GM19035 (cell line): ENCODE results near the gene LARP1.

ENCODE experiments used
- ATAC-seq: cut with Tn5 transposase; IDR thresholded peaks from one replicate; pipeline ENCODE4 v1.9.1; 2021; ENCODE audit not compliant: unreplicated experiment

LARP1 gene

DNA sequence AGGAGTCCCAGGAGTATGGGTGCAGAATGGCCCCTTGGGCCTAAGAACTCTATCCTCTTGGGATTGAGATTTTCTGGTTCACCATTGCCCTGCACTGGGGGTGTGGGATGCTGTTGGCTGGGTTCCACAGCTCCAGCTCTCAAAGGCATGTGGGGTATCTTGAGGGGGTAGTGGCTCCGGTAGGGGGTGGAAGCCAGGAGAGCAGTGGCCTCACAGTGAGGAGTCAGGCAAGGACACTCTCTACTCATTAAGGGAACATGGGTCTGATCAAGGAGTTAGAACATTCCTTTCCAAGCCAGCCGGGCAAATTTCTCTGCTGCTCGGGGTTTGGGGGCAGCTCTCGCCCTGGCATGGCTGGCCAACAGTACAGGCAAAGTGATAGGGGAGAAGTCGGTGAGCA is 33.0 kb downstream of the LARP1 start:
- ATAC-seq, result no peak

DNA sequence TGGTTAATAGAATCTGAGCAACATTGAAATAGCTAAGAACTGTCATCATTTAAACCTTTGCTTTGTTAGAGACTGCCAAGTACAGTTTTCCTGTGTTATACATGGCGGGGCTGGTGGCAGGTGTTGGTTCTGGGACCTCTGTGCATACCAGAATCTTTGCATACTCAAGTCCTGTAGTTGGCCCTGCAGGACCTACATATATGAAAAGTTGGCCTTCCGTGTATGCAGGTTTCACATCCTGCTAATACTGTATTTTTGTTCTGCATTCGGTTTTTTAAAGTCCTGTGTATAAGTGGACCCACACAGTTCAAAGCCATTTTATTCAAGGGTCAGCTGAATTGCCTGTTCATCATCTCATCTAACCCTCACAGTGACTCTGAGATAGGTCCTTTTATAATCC is 36.4 kb downstream of the LARP1 start:
- peak; percentile 72 for ATAC-seq

DNA sequence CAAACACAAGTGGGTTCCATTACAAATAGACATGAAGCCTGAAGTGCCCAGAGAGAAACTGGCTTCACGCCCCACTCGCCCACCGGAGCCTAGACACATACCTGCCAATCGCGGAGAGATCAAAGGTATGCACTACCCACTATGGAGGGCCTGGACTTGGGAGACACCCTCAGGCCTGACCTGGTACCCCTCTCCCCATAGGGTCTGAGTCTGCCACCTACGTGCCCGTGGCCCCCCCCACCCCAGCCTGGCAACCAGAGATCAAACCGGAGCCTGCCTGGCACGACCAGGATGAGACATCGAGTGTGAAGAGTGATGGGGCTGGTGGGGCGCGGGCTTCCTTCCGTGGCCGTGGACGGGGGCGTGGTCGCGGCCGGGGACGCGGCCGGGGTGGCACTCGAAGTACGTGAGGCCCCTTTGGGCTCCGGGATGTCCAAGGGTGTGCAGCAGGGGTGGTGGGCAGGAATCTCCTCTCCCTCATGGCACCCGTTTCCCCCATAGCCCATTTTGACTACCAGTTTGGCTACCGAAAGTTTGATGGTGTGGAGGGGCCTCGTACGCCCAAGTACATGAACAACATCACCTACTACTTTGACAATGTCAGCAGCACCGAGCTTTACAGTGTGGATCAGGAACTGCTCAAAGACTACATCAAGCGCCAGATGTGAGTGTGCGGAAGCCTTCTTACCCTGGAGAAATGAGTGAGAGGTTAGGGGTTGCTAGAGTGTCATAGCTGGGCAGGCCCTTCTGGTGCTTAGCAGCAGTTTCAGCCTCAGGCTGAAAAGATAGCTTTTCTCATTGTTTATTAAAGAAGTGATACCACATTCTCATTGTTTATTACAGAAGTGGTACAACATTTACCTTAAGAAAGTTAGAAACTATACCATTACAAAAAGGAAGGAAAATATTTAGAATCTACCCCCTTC is 38.7 kb downstream of the LARP1 start:
- ATAC-seq, result no peak

- ATAC-seq, result no peak
Measured at GRCh38 chr5:154794525-154795234, 39.5 kb downstream of the LARP1 start.

- no peak for ATAC-seq
Measured at GRCh38 chr5:154795235-154795596, 40.0 kb downstream of the LARP1 start.

GRCh38 chr5:154797762-154798161 is 42.6 kb downstream of the LARP1 start:
- ATAC-seq, result no peak

DNA sequence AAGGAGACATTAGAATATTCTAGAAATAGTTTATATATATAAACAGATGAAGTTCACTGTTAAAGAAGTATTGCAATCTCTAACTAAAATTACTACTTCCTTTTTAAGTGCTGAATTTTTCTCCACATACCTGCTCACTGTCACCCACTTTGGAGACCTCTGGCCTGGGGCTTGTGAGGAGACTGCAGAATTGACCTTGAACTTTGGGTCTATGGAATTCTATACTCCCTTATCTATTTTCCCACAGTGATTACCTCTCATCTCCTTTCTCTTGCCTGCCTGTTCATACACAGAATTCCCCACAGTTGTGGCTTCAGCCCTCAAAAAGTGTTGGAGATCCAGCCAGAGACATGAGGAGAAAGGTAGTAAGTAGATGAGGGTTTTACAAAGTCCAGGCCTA is 45.4 kb downstream of the LARP1 start:
- no peak for ATAC-seq

DNA sequence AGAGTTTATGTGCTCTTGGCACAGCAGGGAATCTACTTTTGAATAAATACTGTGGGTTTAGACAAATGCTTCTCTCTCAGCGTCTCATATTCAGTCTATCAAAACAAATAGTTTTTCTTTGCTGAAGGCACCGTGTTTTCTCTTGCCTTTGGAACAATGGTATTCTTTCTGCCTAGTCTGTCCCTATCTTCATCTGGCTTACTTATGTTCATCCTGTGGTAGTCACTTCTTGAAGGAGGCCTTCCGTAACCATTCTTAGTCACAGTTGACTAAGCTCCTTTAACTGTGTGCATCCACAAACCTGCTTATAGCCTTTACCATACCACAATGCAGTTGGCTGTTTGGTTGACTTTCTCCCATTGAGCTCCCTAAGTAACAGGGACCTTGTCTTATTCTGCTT is 45.9 kb downstream of the LARP1 start:
- ATAC-seq, result no peak

DNA sequence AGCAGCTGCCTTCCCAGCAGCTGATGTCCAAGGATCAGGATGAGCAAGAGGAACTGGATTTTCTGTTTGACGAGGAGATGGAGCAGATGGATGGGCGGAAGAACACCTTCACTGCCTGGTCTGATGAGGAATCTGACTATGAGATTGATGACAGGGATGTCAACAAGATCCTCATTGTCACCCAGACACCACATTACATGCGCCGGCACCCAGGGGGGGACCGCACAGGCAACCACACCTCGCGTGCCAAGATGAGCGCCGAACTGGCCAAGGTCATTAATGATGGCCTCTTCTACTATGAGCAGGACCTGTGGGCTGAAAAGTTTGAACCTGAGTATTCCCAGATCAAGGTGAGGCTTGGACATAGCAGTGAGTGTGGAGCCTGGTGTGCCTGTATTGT is 46.9 kb downstream of the LARP1 start:
- no peak for ATAC-seq

DNA sequence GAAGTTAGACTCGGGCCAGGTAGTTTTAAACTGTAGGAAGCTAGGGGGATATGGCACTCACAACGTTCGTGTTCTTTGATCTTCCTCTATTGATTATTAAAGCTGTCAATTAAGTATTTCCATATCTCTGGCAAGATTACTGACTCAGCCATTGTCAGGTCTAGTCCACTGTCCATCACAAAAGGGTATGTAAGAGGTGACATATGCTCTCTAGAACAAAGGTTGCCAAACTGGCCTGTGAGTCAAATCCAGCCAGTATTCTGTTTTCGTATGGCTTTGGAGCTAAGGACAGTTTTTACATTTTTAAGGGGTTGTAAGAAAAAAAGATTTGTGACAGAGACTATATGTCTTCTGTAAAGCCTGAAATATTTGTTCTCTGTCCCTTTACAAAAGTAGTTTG is 51.0 kb downstream of the LARP1 start:
- ATAC-seq, result no peak

DNA sequence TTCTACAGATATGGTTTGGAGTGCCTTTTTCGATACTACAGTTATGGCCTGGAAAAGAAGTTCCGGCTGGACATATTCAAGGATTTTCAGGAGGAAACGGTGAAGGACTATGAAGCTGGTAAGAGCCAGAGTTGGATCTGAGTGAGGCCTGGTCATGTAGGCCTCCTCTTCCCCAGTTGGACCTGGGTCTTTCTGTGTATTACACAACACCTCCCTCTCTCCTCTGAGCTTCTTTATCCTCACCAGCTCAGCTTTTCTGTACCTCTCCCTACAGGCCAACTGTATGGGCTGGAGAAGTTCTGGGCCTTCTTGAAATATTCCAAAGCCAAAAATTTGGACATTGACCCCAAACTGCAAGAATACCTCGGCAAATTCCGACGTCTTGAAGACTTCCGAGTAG is 56.1 kb downstream of the LARP1 start:
- ATAC-seq, result no peak

GRCh38 chr5:154811653-154812465 is 56.7 kb downstream of the LARP1 start:
- peak; percentile 67 for ATAC-seq

- ATAC-seq, result no peak
Measured at GRCh38 chr5:154813158-154813557, 58.0 kb downstream of the LARP1 start.

- ATAC-seq, result no peak
Measured at GRCh38 chr5:154813736-154814135, 58.6 kb downstream of the LARP1 start.

- ATAC-seq, result no peak
Measured at GRCh38 chr5:154815025-154815424, 59.8 kb downstream of the LARP1 start.

- ATAC-seq, result no peak
Measured at GRCh38 chr5:154815684-154816247, 60.6 kb downstream of the LARP1 start.

GRCh38 chr5:154816891-154817492 is 61.8 kb downstream of the LARP1 start:
- ATAC-seq, result no peak

- ATAC-seq, result no peak
Measured at GRCh38 chr5:154817815-154818214, 62.6 kb downstream of the LARP1 start.

- ATAC-seq, result no peak
Measured at GRCh38 chr5:154818471-154819116, 63.4 kb downstream of the LARP1 start.

DNA sequence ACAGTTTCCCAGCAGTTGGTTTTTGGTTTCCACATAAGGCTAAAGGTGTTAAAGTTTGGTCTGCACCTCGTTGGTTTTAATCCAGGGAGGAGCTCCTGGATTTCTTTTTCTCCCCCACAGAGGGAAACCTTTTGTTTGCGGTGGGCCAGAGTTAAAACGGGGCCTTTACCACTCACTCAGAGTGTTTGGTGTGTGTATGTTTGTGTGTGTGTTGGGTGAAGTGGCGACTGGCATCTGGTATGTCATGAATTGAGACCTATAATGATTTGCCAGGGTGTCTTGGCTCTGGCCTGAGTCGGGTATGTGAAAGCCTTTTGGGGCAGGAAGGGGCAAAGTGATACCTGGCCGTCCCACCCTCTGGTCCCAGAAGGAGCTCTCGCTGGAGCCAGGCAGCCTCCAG is 64.4 kb downstream of the LARP1 start:
- no peak for ATAC-seq
